SH-SY5Y (cell line): Measurements from ENCODE around the gene KLHL25.

Experiments used
- GATA2 ChIP-seq: IDR thresholded peaks from 2 replicates; pipeline ENCODE4 v1.6.1; 2011; ENCODE audit warnings: mild to moderate bottlenecking, low read depth, low read length
- GATA3 ChIP-seq: IDR thresholded peaks from 2 replicates; pipeline ENCODE4 v1.6.1; 2011; ENCODE audit warnings: low read depth, mild to moderate bottlenecking, low read length, moderate library complexity

Gene KLHL25

DNA sequence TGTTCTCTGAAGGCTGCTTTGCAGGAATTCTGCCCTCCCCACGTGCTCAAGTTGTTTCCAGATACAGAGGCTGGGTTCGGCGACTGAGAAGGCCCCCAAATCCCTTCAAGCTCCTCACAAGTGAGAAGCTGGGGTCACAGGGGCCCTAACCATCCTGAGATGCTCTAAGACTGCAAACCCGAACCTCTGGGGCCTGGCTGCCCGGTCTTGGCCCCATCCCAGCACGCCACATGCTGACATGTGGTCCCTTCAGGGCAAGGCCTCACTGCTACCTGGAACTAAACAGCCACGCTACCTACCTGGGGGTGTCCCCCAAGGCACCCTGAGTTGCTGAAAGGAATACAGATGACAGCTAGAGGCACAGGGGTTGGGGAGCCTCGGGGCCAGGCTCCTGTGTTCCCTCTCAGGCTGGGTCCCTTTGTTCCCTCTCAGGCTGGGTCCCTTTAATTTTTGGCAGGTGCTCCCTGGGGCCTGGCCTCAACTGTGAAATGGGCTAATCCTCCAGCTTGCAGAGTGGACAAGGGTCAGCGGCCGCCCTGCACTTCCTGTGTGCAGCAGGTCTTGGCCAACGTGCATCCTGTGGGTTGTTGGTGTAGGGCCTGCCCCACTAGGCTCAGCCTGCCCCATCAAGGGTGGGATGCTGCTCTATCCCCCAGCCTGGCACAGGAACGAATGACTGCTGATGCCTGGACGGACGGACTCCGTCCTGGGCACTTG is 32.5 kb downstream of the KLHL25 start:
- TF ChIP-seq GATA3, result no peak
- no peak for TF ChIP-seq GATA2

DNA sequence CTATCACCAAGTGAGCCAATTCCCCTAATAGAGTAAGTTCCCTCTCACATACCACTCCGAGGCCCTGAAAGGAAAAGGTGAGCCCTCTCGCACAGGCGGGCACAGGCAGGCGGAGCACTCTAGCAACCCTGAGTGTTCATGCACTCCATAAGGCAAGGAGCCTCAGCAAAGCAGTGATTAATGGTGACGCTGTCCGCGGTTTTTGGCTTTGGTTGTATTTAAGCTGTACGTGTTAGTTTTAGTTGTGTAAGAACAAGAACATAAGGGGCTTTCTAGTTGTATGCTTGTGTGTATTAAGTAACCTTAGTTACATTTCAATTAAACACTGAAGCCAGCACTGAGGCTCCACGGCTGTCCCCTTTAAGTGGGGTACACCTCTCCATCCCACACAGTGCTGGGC is 33.1 kb downstream of the KLHL25 start:
- TF ChIP-seq GATA2 (no peak), GATA3 (no peak)

DNA sequence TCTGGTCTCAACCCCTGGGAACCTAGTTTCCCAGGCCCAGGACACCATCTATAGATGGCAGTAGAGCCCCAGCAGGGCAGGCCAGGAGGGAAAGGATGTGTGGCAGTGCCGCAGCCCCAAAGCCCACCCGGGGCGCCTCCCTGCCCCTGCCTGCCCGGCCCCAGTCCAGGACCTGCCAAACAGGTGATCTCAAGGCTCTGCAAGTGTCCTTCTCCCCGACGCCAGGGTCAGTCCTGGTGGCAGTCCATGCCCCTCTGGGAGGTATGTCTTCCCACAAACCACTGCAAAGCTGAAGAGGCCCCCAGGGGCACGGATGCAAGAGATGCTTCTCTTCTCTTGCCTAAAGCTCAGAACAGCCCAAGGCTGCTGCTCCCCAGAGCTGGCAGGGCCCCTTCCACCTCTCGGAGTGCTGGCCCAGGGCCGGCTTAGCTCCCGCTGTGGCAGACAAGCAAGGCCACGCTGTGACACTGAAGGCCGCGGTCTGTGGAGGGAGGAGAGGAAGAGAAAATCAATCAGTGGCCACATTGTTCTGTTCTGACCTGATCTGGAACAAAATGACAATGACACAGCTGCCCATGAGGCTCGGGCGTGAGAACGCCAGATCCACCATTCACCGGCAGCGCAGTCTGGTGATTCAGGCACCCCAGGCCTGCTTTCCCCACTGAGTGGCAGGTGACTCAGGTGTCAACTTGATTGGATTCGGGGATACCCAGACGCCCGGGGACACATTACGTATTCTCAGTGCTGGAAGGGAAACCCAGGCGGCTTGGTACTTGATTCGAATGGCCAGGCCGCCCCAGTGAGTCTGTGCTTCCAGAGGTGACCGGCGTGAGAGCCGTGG is 34.0 kb downstream of the KLHL25 start:
- TF ChIP-seq GATA2 (no peak), GATA3 (no peak)

DNA sequence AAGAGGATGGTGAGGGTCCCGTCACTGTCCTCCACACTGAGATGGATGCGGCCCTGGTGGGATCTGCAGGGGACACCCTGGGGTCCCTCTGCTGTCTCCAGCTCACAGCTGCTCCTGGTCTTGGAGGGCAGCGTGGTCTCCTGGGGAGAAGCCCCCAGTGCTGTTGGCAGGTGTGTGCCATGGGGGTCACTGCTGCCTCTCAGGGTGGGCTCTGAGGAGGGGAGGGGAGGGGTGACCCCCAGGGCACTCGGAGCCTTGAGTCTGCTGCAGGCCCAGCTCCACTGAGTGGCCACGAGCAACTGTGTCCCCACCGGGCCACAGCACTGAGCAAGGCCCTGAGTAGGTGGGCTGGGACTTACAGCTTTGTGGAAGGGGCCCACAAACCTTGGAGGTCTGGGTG is 34.7 kb downstream of the KLHL25 start:
- TF ChIP-seq GATA2 (no peak), GATA3 (no peak)

DNA sequence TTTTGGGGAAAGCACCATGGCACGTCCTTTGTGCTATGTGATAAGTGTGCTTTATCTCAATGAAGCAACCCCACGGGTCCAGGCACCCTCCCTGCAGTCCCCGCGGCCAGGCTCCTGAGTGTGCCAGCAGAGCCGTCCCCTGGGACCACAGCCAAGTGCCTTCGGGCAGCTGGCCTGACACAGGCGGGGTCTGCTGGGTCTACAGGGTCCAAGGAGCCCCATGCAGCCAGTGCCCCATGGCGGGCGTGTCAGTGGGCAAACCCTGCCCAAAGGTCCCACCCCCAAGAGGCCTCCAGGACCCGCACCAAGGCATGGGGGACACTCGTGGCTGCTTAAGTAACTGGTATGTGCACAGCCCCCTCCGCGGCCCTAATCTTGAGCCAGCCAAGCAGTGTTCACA is 35.3 kb downstream of the KLHL25 start:
- TF ChIP-seq GATA2 (no peak), GATA3 (no peak)

DNA sequence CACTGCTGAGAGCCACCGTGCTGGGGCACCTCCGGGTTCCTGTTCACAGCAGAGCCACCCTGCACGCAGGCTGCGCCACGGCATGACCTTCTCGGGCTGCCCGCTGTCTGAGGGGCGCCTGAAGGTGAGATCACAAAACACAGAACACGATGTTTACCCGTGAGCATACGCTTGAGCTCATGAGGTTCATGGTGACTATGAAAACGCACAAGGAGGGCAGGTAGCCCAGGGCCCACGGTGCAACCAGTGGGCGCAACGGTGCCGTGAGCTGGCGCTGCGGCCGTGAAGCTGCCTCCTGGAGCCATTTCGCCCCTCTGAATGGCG is 36.1 kb downstream of the KLHL25 start:
- TF ChIP-seq GATA2, result no peak
- no peak for TF ChIP-seq GATA3

DNA sequence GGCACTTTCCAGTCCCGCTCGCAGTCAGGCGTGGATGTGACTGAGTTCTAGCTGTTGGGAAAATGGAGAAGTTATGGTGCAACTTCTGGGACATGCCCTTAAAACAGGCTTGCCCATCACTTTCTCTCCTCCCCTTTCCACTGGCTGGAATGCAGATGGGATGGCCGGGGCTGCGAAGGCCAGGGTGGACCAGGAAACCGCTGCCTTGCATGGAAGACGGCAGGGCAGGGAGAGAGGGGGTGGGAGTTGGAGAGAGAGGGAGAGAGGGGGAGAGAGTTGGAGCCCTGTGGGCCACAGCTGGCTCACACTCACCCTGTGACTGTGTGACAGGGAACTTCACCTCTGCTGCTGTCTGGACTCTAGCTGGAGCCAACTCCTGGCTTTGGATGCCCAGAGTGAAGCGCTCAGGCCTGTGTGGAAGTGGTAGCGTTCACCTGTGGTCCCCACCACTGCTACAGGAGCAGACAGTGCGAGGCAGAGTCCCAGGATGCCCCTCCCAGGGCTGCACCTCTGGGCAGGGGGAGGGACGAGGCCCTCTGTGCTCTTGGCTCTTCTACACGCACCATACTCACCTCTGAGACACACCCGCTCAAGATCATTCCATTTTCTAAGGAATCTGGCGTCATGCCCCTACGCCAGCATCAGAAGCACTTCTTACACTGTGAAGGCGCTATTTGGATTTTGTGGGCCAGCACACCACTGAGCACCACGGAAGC is 36.6 kb downstream of the KLHL25 start:
- TF ChIP-seq GATA2, result no peak

DNA sequence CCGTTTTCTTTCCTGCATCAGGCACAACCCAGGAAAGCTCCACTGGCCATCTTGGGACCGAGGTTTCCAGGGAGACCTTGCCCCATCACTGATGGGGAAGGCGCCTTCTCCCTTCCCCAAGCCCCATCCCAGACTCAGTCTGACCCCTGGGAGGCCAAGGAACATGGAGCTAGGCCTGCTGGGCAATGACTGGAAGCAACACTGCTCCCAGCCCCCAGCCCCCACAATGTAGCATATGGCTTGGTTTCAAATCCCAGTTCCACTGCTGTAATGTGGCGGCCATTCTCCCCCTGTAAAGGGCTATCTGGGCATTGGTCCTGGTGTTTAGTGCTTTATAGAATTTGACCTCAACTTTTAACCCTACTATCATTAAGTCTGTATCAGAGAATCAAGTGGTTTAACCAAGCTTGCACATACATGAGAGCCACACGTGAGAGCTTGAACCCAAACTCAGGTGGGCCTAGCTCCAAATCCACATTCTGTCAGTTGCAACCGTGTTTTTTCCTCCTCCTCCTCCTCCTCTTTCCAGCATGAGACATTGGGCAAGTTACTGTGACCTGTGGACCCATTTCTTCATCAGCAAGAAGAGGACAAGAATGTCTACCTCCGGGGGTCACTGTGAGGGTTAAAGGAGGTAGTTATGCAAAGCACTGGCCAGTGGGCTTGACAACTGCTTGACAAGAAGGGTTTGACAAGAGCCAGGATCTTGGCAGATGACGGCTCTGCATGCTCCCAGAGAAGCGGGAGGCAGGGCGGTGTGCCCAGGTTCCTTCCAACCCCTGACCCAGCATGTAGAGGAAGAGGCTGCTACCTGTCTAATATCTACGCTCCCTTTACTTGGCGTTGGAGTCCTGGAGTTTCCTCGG is 37.4 kb downstream of the KLHL25 start:
- TF ChIP-seq GATA2, result no peak
- TF ChIP-seq GATA3, result no peak

DNA sequence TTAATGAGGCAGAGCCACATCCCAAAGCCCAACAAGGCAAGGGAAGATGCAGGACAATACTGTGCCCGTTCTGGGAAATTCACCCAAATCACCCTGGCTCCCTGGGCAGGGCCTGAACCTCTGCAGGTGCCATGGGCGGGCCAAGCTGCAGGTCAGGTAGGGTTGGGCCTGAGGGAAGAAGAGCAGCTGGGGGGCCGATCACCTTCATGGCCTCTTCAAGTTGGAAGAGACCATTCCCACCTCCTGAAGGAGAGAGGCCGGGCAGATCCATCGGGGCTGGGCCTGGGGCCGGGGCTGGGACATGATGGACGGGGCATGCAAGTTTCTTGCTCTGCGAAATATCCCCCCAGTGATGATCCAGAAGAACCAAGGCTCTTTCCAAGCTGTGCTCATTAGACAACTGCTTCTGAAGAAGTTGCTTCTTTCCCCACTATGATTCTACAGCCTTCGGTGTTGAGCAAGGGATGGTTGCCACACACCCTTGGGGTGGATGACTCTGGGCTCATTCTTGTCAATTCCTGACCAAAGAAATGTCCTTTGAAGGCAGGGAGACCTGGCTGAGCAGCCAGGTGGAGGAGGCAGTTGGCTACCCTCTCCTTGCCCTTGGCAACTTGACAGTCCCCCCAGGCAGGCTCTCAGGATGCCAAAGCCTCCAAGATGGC is 38.2 kb downstream of the KLHL25 start:
- TF ChIP-seq GATA2 (no peak), GATA3 (no peak)

DNA sequence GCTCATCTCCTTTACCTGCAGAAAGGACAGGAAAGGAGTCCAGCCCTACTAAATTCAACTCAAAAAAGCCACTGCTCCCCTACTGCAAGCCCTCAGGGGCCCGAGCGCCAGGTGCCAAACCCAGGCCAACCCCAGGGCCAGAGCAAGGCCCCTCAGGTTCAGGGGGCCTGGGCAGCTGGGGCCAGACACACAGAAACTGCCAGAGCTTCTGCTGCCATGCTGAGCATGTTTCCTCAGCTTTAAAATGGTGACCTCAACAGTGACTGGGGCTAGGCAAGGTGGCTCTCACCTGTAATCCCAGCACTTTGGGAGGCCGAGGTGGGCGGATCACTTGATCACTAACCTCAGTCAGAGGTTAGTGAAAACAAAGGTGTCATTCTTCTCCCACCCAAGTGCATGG is 38.8 kb downstream of the KLHL25 start:
- TF ChIP-seq GATA2 (no peak), GATA3 (no peak)

DNA sequence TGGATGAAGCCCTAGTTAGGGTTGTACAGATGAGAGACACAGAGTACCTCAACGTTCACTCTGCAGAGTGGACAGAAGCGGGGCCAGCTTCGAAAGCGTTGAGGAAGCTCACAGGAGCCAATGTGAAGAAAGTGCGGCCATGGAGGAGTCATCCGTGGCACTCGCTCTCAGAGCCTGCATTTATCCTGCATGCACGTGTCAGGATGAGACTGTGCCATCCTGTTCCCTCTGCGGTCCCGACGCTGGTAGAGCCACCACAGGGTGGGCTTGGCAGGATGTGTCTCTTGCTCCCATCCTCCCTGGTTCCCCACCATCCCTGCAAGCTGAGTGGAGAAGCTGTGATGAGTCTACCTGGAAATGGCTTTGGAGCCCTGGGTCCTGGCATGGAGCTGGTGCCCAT is 39.3 kb downstream of the KLHL25 start:
- TF ChIP-seq GATA3 (no peak), GATA2 (no peak)

DNA sequence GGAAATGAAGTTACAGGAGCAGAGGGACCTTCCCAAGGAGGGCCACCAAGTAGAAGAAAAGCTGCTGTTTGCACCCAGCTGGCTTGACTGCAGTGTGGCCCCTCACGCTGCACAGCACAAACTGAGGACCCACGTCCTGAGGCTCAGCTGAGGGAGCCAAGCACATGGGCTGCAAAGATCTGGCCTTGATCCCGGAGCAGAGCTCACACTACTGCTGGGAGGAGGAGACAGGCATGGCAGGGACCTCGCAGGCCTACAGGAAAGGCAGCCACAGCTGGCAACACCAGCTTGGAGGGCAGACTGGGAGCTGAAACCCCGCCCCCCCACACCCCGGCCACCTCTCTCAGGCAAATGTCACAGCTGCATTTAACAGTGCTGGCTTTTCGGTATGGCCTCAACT is 39.7 kb downstream of the KLHL25 start:
- no peak for TF ChIP-seq GATA2
- TF ChIP-seq GATA3, result no peak

DNA sequence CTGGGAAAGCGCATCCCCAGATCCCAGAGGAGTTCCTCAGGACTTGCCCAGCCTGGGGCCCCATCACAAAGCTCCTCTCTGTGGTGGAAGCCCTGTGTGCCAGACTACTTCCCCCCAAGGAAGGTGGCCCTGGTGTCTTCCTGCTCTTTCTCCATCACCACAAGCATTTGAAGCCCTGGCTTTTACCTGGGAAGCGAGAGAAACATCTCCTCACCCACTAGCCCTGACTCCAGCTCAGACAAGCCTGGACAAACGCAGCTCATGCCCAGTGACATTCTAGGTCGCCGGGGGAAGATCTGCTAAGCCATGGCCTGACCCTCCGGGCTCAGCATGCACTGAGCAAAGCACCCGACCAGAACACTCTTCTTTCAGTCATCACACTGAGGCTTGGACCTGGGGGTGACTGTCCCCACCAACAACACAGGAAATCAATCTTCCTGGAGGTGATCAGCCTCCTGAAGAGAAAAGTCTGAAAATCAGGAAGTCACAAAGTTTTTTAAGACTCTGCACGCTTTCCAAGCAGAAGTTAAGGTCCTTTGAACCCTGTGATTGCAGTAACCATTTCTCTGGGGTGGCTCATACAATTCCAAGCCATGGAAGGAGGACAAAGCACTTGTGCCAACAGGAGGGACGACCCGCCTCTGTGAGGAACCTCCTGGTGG is 40.8 kb downstream of the KLHL25 start:
- TF ChIP-seq GATA3, result no peak
